Lower leg skin (tissue), 3 donors: ENCODE data around the gene TRPM3.

Experiments used
- CTCF ChIP-seq, 3 donors: fragments of 450-650 bp; IDR thresholded peaks; one replicate each; pipeline ENCODE4 v1.5.1; 2016; ENCODE audit warnings: antibody characterized with exemption in 3 of 3, mild to moderate bottlenecking in 3 of 3, moderate library complexity in 2 of 3
- POLR2A ChIP-seq, 2 donors: fragments of 450-650 bp; IDR thresholded peaks; one replicate each; pipeline ENCODE4 v1.6.1; 2016 to 2017; ENCODE audit warnings: antibody characterized with exemption in 2 of 2, mild to moderate bottlenecking in 1 of 2, moderate library complexity in 1 of 2

DNA sequence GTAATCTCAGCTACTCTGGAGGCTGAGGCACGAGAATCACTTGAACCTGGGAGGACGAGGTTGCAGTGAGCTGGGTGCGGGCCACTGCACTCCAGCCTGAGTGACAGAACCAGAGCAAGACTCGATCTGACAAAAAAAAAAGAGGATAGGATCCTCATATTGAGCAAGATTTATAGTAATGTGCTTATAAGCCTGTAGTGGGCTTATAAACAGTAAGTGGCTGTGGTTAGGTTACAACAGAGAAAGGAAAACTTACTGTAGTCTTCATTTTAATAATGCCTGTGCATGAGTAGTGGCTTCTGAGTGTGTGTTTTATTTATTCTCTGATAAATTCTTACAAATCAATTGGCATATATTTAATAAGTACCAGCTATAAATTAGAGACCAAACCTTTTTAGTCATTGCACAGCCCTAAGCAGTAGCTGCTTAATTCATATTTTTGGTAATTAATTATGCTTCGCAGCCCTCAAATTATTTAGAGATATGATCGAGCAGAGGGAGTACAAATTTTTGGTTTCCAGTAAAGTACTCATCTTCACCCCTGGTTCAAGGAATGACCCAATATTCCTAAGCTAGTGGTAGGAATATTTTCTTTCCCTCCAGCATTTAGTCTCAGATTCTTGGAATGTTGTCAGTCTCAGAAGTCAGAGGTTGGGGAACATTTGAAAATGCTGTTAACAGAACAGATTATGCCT, 633.2 kb downstream of the TRPM3 start:
- TF ChIP-seq CTCF (IDR thresholded peaks at IDR 0.05) (no peak), POLR2A (IDR thresholded peaks at IDR 0.05) (no peak)
